ENCODE data around the gene CYSLTR2.

Gene CYSLTR2

GRCh38 chr13:48708764-48709163 is 55.0 kb downstream of the CYSLTR2 start:
- no peak for TF ChIP-seq CTCF (IDR thresholded peaks at IDR 0.05; ENCODE audit: borderline replicate concordance, insufficient read depth, low read depth, low read length)

GRCh38 chr13:48709213-48709612 is 55.5 kb downstream of the CYSLTR2 start:
- no peak for TF ChIP-seq CTCF (IDR thresholded peaks at IDR 0.05; ENCODE audit: borderline replicate concordance, insufficient read depth, low read depth, low read length)
- no peak overlapping the region for H3K4me3 ChIP-seq (ENCODE audit: low read depth, low read length)

More at GRCh38 chr13:48708764-48709163, 55.0 kb downstream of the CYSLTR2 start:
- H3K4me3 ChIP-seq (ENCODE audit: low read depth, low read length), result no peak overlapping the region

- no peak overlapping the region for H3K4me3 ChIP-seq (ENCODE audit: low read depth, low read length)
- no peak for TF ChIP-seq CTCF (IDR thresholded peaks at IDR 0.05; ENCODE audit: borderline replicate concordance, insufficient read depth, low read depth, low read length)
Measured at GRCh38 chr13:48710160-48710559, 56.4 kb downstream of the CYSLTR2 start.

GRCh38 chr13:48712141-48712540 is 58.4 kb downstream of the CYSLTR2 start:
- TF ChIP-seq CTCF (IDR thresholded peaks at IDR 0.05; ENCODE audit: borderline replicate concordance, insufficient read depth, low read depth, low read length), result no peak
- no peak overlapping the region for H3K4me3 ChIP-seq (ENCODE audit: low read depth, low read length)

- H3K4me3 ChIP-seq (ENCODE audit: low read depth, low read length), result no peak overlapping the region
- no peak for TF ChIP-seq CTCF (IDR thresholded peaks at IDR 0.05; ENCODE audit: borderline replicate concordance, insufficient read depth, low read depth, low read length)
Measured at GRCh38 chr13:48715977-48716376, 62.2 kb downstream of the CYSLTR2 start.

- no peak overlapping the region for H3K4me3 ChIP-seq (ENCODE audit: low read depth, low read length)
- TF ChIP-seq CTCF (IDR thresholded peaks at IDR 0.05; ENCODE audit: borderline replicate concordance, insufficient read depth, low read depth, low read length), result no peak
Measured at GRCh38 chr13:48720621-48721020, 66.9 kb downstream of the CYSLTR2 start.

- no peak for TF ChIP-seq CTCF (IDR thresholded peaks at IDR 0.05; ENCODE audit: borderline replicate concordance, insufficient read depth, low read depth, low read length)
- H3K4me3 ChIP-seq (ENCODE audit: low read depth, low read length), result no peak overlapping the region
Measured at GRCh38 chr13:48723168-48723567, 69.4 kb downstream of the CYSLTR2 start.
